Epithelial cell of esophagus (primary cell): ENCODE measurements around the gene LTA.
A peak's percentile ranks its signal among the peaks of the same experiment; 100 is the strongest.

Experiments used
- DNase-seq: peaks from one replicate; pipeline ENCODE4 v3.0.0; 2010; ENCODE audit warnings: low read depth
- H3K4me3 ChIP-seq: 2 replicates; pipeline ENCODE4 v1.5.1; 2011; ENCODE audit warnings: mild to moderate bottlenecking, low read length, control low read depth
- TF ChIP-seq, protein P1 (sequence below): IDR thresholded peaks from 2 replicates; pipeline ENCODE4 v1.5.1; 2011; ENCODE audit warnings: low read depth, mild to moderate bottlenecking, low read length, control low read depth, inconsistent platforms; ENCODE audit not compliant: insufficient read depth; ENCODE audit errors: missing control alignments

Gene LTA

DNA sequence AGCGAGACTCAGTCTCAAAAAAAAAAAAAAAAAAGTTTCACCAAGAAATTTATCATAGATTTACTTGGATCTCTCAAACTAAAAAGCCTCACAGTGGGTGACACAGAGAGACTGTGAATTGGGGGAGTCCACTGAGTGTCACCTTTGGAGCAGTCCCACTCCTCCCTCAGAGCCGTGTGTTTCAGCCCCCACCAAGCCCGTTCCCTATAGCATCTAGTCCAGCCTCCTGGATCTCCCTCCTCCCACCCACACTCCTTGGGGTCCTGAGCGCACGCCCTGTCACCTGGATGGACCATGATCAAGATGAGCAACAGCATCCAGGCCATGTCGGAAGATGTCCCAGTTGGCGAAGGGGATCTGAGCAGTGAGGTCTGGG lies 20.3 kb downstream of the LTA start:
- H3K4me3 ChIP-seq: no peak overlapping the region
- no peak for DNase-seq
- TF ChIP-seq, protein P1, sequence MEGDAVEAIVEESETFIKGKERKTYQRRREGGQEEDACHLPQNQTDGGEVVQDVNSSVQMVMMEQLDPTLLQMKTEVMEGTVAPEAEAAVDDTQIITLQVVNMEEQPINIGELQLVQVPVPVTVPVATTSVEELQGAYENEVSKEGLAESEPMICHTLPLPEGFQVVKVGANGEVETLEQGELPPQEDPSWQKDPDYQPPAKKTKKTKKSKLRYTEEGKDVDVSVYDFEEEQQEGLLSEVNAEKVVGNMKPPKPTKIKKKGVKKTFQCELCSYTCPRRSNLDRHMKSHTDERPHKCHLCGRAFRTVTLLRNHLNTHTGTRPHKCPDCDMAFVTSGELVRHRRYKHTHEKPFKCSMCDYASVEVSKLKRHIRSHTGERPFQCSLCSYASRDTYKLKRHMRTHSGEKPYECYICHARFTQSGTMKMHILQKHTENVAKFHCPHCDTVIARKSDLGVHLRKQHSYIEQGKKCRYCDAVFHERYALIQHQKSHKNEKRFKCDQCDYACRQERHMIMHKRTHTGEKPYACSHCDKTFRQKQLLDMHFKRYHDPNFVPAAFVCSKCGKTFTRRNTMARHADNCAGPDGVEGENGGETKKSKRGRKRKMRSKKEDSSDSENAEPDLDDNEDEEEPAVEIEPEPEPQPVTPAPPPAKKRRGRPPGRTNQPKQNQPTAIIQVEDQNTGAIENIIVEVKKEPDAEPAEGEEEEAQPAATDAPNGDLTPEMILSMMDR: no peak

DNA sequence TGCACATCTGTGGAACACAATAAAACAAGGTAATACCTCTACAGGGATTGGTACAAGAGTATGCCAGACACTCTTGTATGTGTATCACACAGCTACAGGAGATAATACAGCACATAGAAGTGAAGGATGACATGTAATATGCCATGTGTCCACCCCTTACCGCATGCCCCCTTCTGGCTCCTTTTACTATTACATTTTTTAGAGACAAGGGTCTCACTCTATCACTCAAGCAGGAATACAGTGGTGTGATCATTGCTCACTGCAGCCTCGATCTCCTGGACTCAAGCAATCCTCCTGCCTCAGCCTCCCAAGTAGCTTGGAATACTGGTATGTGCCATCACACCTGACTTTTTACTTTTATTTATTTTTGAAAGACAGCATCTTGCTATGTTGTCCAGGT lies 24.9 kb downstream of the LTA start:
- TF ChIP-seq, protein P1: peak; percentile 33
- peak; percentile 37 for DNase-seq
- H3K4me3 ChIP-seq: no peak overlapping the region

DNA sequence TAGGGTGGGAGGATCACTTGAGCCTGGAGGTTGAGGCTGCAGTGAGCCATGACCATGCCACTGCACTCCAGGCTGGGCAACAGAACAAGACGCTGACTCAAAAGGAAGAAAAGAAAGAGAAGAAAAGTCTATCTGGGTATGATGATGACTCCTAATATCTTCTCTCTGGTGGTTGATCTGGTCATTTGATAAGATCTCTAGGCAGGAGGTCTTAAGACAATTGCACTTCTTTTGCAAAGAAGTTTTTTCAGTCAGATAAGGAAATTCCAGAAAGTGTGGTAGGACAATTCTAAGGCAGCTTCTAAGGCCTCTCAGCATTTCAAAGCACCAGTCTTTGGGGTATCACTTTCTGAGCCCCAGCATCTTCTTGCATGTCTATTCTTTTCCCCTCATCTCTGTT lies 35.2 kb downstream of the LTA start:
- H3K4me3 ChIP-seq: no peak overlapping the region
- DNase-seq: no peak
- TF ChIP-seq, protein P1: no peak

DNA sequence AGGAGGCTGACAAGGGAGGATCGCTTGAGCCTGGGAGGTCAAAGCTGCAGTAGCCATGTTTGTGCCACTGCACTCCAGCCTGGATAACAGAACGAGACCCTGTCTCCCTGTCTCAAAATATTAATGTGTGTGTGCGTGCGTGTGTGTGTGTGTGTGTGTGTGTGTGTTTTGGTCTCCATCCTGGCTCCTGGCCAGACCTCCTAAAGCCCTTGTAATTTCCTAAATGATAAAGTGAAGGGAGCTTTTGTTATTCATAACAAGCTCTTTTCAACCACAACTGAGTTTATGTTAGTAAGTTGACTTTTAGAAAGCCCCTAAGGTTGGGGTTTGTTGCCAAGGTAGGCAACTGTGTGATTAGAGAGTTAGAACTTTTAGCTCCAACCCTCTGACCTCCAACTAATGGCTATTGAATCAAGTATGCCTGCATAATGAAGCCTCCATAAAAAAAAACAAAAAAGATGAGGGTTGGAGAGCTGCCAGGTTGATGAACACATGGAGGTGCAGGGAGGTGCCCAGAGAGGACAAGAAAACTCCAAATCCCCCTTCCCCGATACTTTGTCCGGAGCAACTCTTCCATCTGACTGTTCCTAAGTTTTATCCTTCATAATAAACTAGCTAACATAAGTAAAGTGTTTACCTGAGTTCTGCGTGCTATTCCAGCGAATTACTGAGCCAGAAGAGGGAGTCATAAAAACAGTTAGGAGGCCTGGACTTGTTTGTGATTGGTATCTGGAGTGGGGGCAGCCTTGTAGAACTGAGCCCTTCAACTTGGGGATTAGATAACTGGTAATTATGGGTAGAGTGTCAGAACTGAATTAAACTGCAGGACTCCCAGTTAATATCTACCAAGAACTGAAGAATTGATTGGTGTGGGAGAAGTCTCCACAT lies 37.7 kb downstream of the LTA start:
- H3K4me3 ChIP-seq: no peak overlapping the region
- DNase-seq: no peak
- TF ChIP-seq, protein P1: no peak

DNA sequence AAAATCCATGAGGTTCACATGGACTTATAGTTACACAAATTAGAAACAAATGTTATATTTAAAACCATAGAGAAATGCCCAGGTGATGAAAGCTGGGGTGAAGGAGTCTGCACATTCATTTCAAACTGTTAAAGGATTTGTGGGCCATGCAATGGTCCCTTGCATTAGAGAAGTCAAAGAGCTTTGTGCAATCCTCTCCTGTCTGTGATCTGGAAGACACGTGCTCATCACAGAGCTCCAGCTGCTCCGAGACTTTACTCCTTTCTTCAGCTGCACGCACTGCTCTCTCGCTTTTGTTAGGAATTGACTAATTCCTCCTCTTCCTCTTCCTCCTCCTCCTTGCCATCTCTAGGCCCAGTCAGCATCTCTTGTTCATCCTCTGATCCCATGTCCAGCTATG lies 38.9 kb downstream of the LTA start:
- DNase-seq: no peak
- TF ChIP-seq, protein P1: no peak
- H3K4me3 ChIP-seq: no peak overlapping the region

DNA sequence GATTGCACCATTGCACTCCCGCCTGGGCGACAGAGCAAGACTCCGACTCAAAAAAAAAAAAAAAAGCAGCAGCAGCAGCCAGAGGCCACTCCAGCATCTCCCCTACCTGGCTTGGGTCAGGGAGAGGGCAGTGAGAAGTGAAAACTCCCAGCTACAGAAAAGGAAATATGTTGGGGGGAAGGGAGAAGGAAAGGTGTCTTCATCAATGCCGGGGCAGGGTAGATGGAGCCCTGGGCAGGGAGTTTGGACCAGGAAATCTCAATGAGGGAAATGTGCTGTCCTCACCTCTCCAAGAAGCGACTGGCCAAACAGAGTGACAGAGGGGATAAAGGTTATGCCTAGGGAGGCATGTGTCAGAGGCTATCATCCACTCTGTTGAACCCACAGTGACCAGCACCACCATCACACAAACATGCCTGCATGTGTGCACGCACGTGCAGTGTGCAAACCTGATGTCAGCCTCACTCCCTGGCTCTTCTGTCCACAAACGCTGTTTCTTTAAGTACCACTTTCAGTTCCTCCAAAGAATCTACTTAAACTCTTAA lies 42.1 kb downstream of the LTA start:
- DNase-seq: no peak
- no peak overlapping the region for H3K4me3 ChIP-seq
- TF ChIP-seq, protein P1: no peak
